HG03457 (cell line): ENCODE data around the gene LIPI.
"Not testable (repeated sequence)": the region's sequence is repeated elsewhere in the genome, so short reads cannot be mapped to it uniquely, and the experiment has no call there.

Experiments
- ATAC-seq: cut with Tn5 transposase; IDR thresholded peaks from one replicate; pipeline ENCODE4 v1.9.1; 2021; ENCODE audit warnings: moderate number of reproducible peaks; ENCODE audit not compliant: unreplicated experiment

Gene LIPI

DNA sequence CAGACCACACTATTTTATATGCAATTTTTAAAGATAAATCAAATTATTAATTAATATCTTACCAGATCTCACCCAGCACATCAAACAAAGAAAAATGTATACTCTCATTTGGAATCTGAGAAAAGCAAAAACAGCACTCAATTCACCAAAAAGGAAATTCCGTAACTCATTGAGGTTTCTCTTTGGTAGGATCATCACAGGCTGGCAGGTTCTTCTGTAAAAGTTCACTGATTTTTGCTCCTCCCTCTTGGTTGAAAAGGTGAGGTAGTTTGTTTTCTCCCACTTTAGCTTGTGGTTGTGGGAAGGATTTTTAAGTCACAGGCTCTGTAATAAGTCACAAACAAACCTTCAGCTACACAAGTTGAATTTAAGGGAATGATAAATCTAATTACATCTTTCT, at the start of gene LIPI:
Gene LIPI (minus strand): TSS at position 218 of the 400 bp plus-strand sequence. CDS start 110 bp downstream, at position 108.
- ATAC-seq = no peak

GRCh38 chr21:14260174-14260764, 49.5 kb upstream of the LIPI start:
- no peak for ATAC-seq

GRCh38 chr21:14259747-14260146, 49.0 kb upstream of the LIPI start:
- no peak for ATAC-seq

GRCh38 chr21:14251336-14251735, 40.6 kb upstream of the LIPI start:
- no peak for ATAC-seq

DNA sequence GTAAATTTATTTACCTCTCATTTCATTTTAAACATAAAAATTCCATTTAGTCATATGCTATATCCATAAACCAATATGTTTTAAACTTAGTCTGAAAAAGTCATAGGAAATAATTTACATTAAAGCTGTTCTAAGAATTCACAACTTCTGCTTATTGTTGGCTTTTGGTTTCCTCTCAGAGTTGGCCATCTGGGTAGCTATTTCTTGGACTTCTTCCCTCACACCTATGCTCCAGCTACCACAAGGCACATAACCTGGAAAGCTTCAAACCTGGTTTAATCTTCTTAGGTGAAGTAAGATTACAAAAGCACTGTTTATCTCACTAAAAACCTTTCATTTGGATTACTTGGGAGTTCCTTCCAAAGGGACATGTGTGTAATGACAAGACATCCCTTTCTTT, 35.0 kb upstream of the LIPI start:
- no peak for ATAC-seq

- no peak for ATAC-seq
These were observed 34.2 kb upstream of the LIPI start for GRCh38 chr21:14244911-14245310.

DNA sequence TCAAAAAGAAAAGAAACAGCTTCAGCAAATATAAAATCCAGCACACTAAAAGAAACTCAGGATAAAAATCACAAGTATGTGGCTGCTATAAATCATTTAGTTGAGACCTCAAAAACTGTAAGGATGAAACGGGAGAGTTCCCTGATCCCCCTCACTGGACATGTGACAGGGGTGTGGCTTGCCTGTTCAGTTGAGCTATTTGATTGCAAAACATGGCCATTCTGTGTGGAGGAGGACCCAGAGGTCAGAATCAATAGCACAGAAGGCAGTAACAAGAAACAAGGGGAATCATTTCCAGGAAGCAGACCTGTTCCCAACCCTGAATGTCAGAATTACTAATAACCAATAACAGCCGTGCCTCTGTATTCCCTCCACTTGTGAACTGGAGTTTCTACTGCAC, 33.1 kb upstream of the LIPI start:
- ATAC-seq = no peak

GRCh38 chr21:14243461-14243860, 32.7 kb upstream of the LIPI start:
- no peak for ATAC-seq

GRCh38 chr21:14241297-14241696, 30.5 kb upstream of the LIPI start:
- ATAC-seq = no peak

DNA sequence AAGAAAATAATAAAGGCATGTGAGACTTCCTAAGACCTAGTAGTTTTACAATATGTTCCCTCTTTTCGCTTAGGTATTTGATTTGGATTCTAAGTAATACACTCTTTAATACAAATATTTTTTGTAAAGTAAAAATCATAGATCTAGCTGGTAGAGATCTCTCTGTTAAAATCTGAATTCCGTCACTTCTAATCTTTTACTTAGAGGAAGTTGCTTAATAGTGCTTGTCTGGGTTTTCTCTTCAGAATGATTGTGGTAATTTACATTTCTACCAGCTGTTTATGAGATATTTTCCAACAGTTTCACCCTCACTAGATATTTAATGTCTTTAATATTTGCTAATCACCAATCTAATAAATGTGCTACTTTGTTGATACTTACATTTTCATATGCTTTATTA, 28.5 kb upstream of the LIPI start:
- no peak for ATAC-seq

- no peak for ATAC-seq
These were observed 25.4 kb upstream of the LIPI start for GRCh38 chr21:14236180-14236579.

DNA sequence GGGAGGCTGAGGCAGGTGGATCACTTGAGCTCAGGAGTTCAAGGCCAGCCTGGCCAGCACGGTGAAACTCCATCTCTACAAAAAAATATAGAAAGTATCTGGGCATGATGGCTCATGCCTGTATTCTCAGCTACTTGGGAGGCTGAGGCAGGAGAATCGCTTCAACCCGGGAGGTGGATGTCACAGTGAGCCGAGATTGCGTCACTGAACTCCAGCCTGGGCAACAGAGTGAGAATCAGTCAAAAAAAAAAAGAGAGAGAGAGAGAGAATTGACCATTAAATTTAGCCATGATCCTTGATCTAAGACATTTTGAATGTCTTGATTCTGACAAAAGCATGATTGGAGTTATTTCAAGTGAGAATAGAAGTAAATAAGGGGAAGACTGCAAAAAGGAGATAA, 24.3 kb upstream of the LIPI start:
- no peak for ATAC-seq

DNA sequence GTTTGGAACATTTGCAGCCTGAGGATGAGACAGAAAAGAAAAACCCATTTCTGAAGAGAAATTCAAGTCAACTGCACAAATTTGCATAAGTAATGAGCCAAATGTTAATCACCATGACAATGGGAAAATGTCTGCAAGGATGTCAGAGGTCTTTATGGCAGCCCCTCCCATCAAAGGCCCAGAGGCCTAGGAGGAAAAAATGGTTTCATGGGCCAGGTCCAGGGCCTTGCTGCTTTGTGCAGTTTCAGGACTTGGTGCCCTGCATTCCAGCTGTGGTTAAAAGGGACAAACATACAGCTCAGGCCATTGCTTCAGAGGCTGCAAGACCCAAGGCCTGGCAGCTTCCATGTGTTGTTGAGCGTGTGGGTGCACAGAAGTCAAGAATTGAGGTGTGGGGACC, 18.6 kb upstream of the LIPI start:
- no peak for ATAC-seq

DNA sequence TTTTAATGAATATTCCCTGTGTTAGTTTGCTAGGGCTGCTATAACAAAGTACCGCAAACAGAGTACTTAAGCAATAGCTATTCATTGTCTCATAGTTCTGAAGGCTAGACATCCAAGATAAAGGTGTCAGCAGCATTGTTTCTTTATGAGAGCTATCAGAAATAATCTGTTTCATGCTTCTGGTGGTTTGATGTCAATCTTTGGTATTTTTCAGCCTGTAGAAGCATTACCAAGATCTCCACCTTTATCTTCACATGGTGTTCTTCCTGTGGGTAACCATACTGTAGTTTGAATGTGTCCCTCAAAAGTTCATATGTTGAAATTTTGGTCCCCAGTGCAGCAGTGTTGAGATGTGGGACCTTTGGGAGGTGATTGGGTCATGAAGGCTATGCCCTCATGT, 12.6 kb upstream of the LIPI start:
- no peak for ATAC-seq

- ATAC-seq = peak; percentile 90
These were observed 5.4 kb upstream of the LIPI start, which contains the start of gene RBM11 for GRCh38 chr21:14215971-14216641. Gene RBM11 (plus strand): TSS chr21:14216157. CDS start chr21:14216187, 30 bp downstream.

GRCh38 chr21:14213164-14213563, 2.4 kb upstream of the LIPI start:
- no peak for ATAC-seq

GRCh38 chr21:14206222-14206621, 4.5 kb downstream of the LIPI start:
- ATAC-seq = no peak

- not testable (repeated sequence) for ATAC-seq
These were observed 44.1 kb downstream of the LIPI start for GRCh38 chr21:14166463-14167223.

GRCh38 chr21:14143999-14144398, 66.8 kb downstream of the LIPI start:
- no peak for ATAC-seq

GRCh38 chr21:14124266-14124665, 86.5 kb downstream of the LIPI start:
- ATAC-seq = no peak

DNA sequence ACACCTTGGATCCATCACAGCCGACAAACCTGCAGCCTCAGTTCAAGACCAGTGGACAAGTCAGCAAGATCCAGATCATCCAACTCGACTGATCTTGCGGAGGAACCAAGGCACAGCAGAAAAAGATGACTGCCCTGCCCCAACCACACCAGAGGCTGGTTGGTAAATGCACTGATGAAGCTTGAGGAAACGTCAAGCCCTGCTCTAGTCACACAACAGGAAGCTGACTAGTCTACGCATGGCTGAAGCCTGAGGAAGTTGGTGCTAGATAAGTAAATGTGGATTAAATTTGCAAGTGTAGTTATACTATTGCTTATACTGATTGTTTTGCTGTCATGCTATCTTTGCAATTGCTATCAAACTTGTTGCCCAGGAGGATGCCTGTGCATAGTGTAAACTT, 89.0 kb downstream of the LIPI start:
- no peak for ATAC-seq

DNA sequence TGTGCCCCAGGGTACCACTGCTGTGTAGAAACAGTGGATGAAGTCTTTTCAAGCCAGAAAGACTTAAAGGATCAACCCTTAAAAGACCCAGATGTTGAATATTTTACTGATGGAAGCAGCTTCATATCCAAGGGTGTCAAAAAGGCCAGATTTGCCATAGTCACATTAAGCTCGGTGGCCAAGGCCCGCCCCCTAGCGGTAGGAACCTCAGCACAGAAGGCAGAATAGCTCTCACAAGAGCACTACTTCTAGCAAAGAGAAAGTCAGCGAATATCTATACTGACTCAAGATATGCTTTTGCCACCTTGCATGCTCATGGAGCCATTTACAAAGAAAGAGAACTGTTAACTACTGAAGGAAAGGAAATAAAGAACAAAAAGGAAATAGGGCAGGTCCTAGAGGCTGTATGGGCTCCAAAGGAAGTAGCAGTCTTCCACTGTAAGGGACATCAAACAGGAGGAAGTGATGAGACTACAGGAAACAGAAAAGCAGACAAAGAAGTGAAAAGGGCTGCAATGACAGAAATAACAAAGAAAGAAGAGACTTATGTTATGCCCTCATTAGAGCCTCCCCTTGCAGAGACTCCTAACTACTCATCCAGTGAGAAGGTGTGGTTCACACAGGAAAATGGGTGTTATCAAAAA, 90.5 kb downstream of the LIPI start:
- ATAC-seq = no peak
